EH (cell line): ENCODE measurements around the gene RBM34.
"Not testable (repeated sequence)": the region's sequence is repeated elsewhere in the genome, so short reads cannot be mapped to it uniquely, and the experiment has no call there.

Experiments
- DNase-seq: peaks from one replicate; pipeline ENCODE4 v3.0.0-alpha.2; 2015; ENCODE audit warnings: low read depth

Gene RBM34, protein sequence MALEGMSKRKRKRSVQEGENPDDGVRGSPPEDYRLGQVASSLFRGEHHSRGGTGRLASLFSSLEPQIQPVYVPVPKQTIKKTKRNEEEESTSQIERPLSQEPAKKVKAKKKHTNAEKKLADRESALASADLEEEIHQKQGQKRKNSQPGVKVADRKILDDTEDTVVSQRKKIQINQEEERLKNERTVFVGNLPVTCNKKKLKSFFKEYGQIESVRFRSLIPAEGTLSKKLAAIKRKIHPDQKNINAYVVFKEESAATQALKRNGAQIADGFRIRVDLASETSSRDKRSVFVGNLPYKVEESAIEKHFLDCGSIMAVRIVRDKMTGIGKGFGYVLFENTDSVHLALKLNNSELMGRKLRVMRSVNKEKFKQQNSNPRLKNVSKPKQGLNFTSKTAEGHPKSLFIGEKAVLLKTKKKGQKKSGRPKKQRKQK

GRCh38 chr1:235160957-235161684 is at the start of gene RBM34:
Gene RBM34 (minus strand): TSS chr1:235161250. CDS start chr1:235161226, 24 bp downstream.
- DNase-seq: peak; percentile 92

GRCh38 chr1:235207209-235207565 is 46.1 kb upstream of the RBM34 start:
- no peak for DNase-seq

GRCh38 chr1:235206533-235207208 is 45.6 kb upstream of the RBM34 start:
- peak; percentile 19 for DNase-seq

DNA sequence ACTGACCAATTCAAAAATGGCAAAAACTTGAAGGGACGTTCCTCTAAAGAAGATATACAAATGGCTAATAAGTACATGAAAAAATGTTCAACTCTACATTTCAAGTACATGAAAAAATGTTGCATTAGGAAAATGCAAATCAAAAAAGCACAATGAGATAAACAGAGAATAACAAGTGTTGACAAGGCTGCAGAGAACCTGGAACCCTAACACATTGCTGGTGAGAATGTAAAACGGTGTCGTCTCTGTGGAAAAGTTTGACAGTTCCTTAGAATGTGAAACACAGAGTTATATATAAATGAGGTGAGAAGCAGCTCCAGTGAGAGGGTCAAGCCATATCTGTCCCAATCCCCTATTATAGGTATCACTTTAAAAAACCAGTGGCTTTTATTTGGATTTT is 44.6 kb upstream of the RBM34 start:
- DNase-seq: no peak

DNA sequence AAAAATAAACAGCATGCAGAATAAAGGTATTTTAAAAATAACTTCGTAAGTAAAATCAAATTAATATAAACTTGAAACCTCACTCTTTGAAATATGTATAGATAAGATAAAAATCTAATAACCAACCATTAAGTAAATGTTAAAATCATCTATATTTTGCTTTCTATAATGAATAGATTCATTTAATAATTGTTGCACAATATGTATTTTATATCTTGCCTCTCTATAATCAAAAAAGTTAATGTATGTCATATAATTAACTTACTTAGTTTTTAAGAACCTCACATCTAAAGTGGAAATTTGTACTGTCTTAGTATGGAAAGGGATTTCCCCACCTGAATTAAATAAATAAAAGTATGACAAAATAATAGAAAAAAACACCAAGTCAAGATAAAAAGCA is 42.4 kb upstream of the RBM34 start:
- DNase-seq: no peak

DNA sequence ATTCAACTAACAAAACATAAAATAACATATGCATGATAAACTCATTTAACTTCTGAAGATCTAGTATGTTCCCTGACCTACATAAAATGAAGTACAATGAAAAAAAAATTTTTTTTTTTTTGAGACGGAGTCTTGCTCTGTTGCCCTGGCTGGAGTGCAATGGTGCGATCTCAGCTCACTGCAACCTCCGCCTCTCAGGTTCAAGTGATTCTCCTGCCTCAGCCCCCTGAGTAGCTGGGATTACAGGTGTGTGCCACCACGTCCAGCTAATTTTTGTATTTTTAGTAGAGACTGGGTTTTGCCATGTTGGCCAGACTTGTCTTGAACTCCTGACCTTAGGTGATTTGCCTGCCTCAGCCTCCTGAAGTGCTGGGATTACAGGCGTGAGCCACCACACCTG is 41.4 kb upstream of the RBM34 start:
- not testable (repeated sequence) for DNase-seq

DNA sequence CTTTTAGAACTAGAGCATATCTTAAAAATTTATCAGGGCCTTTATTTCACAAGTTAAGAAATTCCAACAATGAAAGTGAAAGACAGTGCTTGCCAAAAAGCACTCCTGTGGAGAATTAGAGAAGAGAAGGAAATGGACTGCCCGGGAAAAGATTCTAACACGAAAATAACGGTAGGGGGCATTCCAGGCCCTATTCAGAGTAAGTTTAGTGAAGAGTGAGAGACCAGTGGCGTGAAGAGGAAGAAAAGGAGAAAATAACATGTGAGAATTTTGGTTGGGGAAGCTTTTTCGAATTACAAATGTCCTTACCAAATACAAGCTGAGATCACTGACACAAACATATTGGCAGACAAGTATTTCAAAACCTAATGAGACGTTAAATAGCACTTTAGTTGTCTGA is 38.4 kb upstream of the RBM34 start:
- peak; percentile 52 for DNase-seq

DNA sequence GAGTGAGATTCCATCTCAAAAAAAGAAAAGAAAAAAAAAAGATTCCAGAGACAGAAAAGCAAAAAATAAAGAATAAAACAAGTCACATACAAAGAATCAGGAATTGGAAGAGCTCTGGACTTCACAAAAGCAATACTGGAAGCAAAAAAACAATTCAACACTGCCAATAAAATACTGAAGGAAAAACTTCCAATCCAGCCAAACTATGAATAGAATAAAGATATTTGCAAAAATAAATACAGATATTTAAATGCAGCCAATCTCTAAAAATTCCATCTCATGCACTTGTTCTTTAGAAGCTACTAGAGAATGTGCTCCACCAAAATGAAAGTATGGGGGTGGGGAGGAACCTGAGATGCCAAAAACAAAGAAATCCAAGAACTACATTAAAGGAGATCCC is 29.4 kb upstream of the RBM34 start:
- DNase-seq: no peak

- no peak for DNase-seq
Measured at GRCh38 chr1:235187316-235187715, 26.3 kb upstream of the RBM34 start.

DNA sequence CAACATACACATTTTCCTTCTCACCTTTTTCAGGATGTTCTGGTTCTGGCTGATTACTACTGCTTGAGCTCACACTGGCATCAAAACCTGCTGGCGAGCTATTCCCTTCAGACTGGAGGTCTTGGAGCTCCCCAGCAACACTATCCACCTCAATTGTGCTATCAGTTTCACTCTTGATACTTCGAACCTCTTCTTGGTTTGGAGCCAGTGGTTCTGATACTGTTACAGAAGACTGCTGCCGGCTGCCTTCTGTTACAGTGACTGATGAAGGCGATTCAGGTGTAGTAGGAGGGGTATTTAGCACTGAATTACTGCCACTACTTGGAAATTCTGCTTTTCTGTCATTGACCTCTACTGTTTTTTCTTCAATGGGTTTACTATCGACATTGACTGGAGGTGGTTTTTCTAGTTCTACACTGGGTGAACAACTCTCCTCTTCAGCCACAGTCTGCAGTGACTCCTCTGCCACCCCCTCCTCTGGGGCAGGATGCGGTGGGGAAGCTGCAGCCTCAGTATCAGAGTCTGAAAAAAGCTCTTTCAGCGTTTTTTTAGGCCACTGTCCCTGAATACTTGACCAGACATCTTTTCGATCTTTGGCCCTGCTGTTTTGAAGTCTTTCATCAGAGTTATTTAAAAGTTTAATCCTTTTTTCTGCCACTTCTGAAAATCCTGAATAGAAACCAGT is 20.7 kb upstream of the RBM34 start:
- no peak for DNase-seq

DNA sequence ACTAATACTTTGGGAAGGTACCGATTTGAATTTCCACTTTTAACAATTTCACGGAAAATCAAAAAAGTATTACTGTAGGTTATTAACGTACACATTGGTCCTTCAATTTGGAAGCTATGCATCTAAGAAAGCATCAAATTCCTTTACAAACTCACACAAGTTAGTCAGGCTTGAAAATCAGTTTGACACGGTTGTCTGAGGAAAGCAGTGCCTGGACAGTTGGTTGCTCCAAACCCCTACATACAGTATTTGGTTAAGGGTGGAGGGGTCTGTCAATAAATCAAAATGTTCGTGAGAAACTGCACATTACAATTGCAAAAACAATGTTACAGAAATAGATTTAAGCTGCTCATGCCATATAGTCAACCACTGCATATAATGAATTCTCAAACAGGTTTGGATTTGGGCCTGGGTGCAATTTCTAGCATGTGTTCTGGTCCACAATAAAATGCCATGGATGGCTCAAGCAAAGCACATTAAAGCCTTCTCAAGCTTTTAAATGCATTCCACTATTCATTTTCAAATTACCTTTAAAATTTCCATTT is 19.9 kb upstream of the RBM34 start:
- DNase-seq: no peak

DNA sequence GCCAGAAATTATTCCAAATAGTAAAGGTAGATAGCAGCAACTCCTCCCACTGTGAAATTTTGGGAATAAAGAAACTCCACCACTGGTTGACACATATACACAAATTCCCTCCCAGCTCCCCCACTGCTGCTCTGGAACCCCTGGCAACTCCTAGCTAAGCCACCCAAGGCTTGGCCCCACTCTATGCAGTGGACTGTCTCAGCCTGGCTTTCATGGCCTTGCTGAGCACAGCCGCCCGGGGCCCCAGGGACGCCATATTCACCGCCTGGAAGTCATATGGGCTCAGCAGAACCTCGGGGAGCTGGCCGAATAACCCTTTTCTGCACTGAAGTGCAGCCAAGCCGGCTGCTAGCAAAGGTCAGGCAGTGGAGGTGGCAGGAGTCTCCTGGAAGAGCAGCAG is 15.4 kb upstream of the RBM34 start:
- no peak for DNase-seq

GRCh38 chr1:235169986-235170385 is 8.9 kb upstream of the RBM34 start:
- DNase-seq: peak; percentile 8

- no peak for DNase-seq
Measured at GRCh38 chr1:235168375-235168774, 7.3 kb upstream of the RBM34 start.

GRCh38 chr1:235161685-235162327 is 756 bp upstream of the RBM34 start:
- DNase-seq: no peak

- no peak for DNase-seq
Measured at GRCh38 chr1:235160383-235160956, 580 bp downstream of the RBM34 start.

- DNase-seq: not testable (repeated sequence)
Measured at GRCh38 chr1:235159930-235160329, 1.1 kb downstream of the RBM34 start.

- DNase-seq: not testable (repeated sequence)
Measured at GRCh38 chr1:235159284-235159683, 1.8 kb downstream of the RBM34 start.

- DNase-seq: no peak
Measured at GRCh38 chr1:235158680-235159079, 2.4 kb downstream of the RBM34 start.

- DNase-seq: no peak
Measured at GRCh38 chr1:235157150-235157549, 3.9 kb downstream of the RBM34 start.

- DNase-seq: no peak
Measured at GRCh38 chr1:235156740-235157139, 4.3 kb downstream of the RBM34 start.
